Body of pancreas (tissue), 4 donors: Measurements from ENCODE around the gene AHSP. TPM values are rescaled to one million over a fixed set of nuclear protein-coding genes. Genes with fewer than 3 reads are reported as not detected.

Experiments used
- ATAC-seq: fragments of 150-250 bp; one replicate; pipeline ENCODE4 v1.9.1; 2016
- DNase-seq, 4 donors: peaks; one replicate each; pipeline ENCODE4 v3.0.0-alpha.2; 2019
- H3K27ac ChIP-seq, 4 donors: fragments of 200-600 bp; sonication (generic); 1 replicate in 3 of 4; 2 replicates in 1 of 4; pipeline versions ENCODE4 v1.5.1 to v1.6.1; 2016 to 2019; ENCODE audit warnings: mild to moderate bottlenecking in 1 of 4, mixed read lengths in 1 of 4, moderate library complexity in 1 of 4
- H3K27me3 ChIP-seq, 2 donors: fragments of 200-600 bp; sonication (generic); one replicate each; pipeline ENCODE4 v1.6.0; 2016; ENCODE audit warnings: mild to moderate bottlenecking in 1 of 2
- H3K36me3 ChIP-seq, 2 donors: fragments of 200-600 bp; sonication (generic); replicated peaks in 1 of 2; 2 replicates each; pipeline ENCODE4 v1.5.1; 2016; ENCODE audit warnings: low read depth in 2 of 2; ENCODE audit not compliant: insufficient read depth in 1 of 2
- H3K4me1 ChIP-seq: fragments of 200-600 bp; sonication (generic); one replicate; pipeline ENCODE4 v1.6.0; 2016
- H3K4me3 ChIP-seq, 2 donors: fragments of 200-600 bp; sonication (generic); 1 replicate in 1 of 2; 2 replicates in 1 of 2; pipeline ENCODE4 v1.5.1; 2016 to 2019
- H3K9me3 ChIP-seq, 3 donors: fragments of 200-600 bp; sonication (generic); 1 replicate in 2 of 3; 2 replicates in 1 of 3; pipeline ENCODE4 v1.5.1; 2016
- CTCF ChIP-seq, 7 experiments: fragments of 450-650 bp in 4 of 7; fragments of 200-600 bp in 3 of 7; sonication (generic) in 3 of 7; IDR thresholded peaks; one replicate each; pipeline ENCODE4 v1.5.1; 2016 to 2019; ENCODE audit warnings: antibody characterized with exemption in 7 of 7
- POLR2A ChIP-seq, 3 donors: fragments of 450-650 bp; IDR thresholded peaks; one replicate each; pipeline ENCODE4 v1.6.1; 2016; ENCODE audit warnings: antibody characterized with exemption in 3 of 3, mild to moderate bottlenecking in 2 of 3
- WGBS, 2 donors: methylation state at CpG; one replicate each; pipeline ENCODE4 v1.1.5; 2017; 5-methylcytosine and 5-hydroxymethylcytosine counted together
- intact Hi-C: fragments of 100-400 bp; cut with DNase I; formaldehyde crosslinking; loops from one replicate; pipeline ENCODE4 v1.15.1; 2023
- total RNA-seq, 2 donors: library from RNA; depleted of rRNA; stranded (reverse); fragments of >200 nt; gene quantifications; one replicate each; pipeline ENCODE4 v1.1.0, GENCODE V29; 2016

Gene AHSP
- total RNA-seq, 2 donors from 2014 or later: not detected

- Histone ChIP-seq H3K27ac (no peak overlapping the region), H3K4me3 (no peak overlapping the region), H3K36me3 (peaks cover 4 to 5% of the 10 kb centered on the region in 2 donors), H3K9me3 (no peaks in the 10 kb centered on the region), H3K27me3 (no peaks in the 10 kb centered on the region), H3K4me1 (peaks cover 23% of the 10 kb centered on the region)
- no peak for TF ChIP-seq POLR2A (IDR thresholded peaks at IDR 0.05)
- no peak for TF ChIP-seq CTCF (IDR thresholded peaks at IDR 0.05)
- DNase-seq (no peak), ATAC-seq (no peak)
- WGBS, 2 donors: 92 to 95% methylated on average over 8 of the region's 8 CpGs
- intact Hi-C loops: loop anchor here (10.0 kb wide), 1 partner anchor 213 kb away; no protein-coding TSS in a partner anchor
These were observed 35.8 kb upstream of the AHSP start for GRCh38 chr16:31491778-31492418.

- no peak overlapping the region for H3K4me3 ChIP-seq
- peaks cover 5 to 8% of the 10 kb centered on the region in 2 donors for H3K36me3 ChIP-seq
- H3K4me1 ChIP-seq: peaks cover 6% of the 10 kb centered on the region
- DNase-seq (no peak), ATAC-seq (no peak)
- no peak for TF ChIP-seq CTCF (IDR thresholded peaks at IDR 0.05)
- no peak for TF ChIP-seq POLR2A (IDR thresholded peaks at IDR 0.05)
- 93 to 97% methylated on average over 15 to 17 of the region's 18 CpGs for WGBS, 2 donors
- no peaks in the 10 kb centered on the region for H3K9me3 ChIP-seq
- no peaks in the 10 kb centered on the region for H3K27me3 ChIP-seq
- intact Hi-C loops: loop anchor here (10.0 kb wide), 1 partner anchor 211 kb away; no protein-coding TSS in a partner anchor
- H3K27ac ChIP-seq: no peak overlapping the region
These were observed 34.1 kb upstream of the AHSP start for GRCh38 chr16:31493506-31494125.

GRCh38 chr16:31496670-31497069 is 31.0 kb upstream of the AHSP start:
- intact Hi-C loops: loop anchor here (10.0 kb wide), 1 partner anchor 208 kb away; no protein-coding TSS in a partner anchor
- WGBS, 2 donors: 79 to 89% methylated on average over 8 to 10 of the region's 10 CpGs
- Histone ChIP-seq H3K36me3 (peaks cover 5 to 10% of the 10 kb centered on the region in 2 donors), H3K27ac (no peak overlapping the region), H3K9me3 (no peaks in the 10 kb centered on the region), H3K27me3 (no peaks in the 10 kb centered on the region), H3K4me1 (no peaks in the 10 kb centered on the region), H3K4me3 (no peak overlapping the region)
- TF ChIP-seq CTCF (IDR thresholded peaks at IDR 0.05): no peak
- TF ChIP-seq POLR2A (IDR thresholded peaks at IDR 0.05): no peak
- no peak for DNase-seq
- ATAC-seq: no peak

- H3K27ac ChIP-seq: no peak overlapping the region
- peaks cover 0 to 7% of the 10 kb centered on the region in 2 donors for H3K36me3 ChIP-seq
- TF ChIP-seq POLR2A (IDR thresholded peaks at IDR 0.05): no peak
- no peak for TF ChIP-seq CTCF (IDR thresholded peaks at IDR 0.05)
- no peaks in the 10 kb centered on the region for H3K4me1 ChIP-seq
- no peaks in the 10 kb centered on the region for H3K9me3 ChIP-seq
- no peak for DNase-seq
- no peaks in the 10 kb centered on the region for H3K27me3 ChIP-seq
- WGBS, 2 donors: 97% methylated on average over 8 of the region's 8 CpGs
- no peak overlapping the region for H3K4me3 ChIP-seq
- intact Hi-C loops: loop anchor here (10.0 kb wide), 1 partner anchor 206 kb away; no protein-coding TSS in a partner anchor
- ATAC-seq: no peak
These were observed 29.2 kb upstream of the AHSP start for GRCh38 chr16:31498493-31498892.
